ENCODE data around the gene AMOTL2.

The AMOTL2 gene

GRCh38 chr3:134378818-134379217 lies 4.6 kb upstream of the AMOTL2 start:
- no peak for DNase-seq (ENCODE audit: low read depth)

- no peak for DNase-seq (ENCODE audit: low read depth)
Measured at GRCh38 chr3:134378384-134378783, 4.1 kb upstream of the AMOTL2 start.

DNA sequence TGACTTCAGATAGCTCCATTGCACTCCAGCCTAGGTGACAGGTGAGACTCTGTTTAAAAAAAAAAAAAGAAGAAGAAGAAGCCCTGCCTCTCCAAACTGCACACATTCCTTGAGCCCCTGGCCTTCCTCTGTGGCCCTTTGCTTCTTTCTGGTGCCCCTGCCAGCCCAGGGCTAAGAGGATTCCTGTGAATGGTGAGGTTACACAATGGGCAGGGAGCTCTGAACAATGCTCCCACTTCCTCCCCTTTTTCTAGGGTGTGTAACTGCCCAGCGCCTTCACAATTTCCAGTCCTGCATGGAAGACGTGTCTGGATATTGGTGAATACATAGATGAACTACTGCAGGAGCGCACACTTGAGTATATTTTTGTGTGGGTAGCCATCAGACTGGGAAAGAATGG lies 3.6 kb upstream of the AMOTL2 start:
- DNase-seq (ENCODE audit: low read depth) = no peak

GRCh38 chr3:134376786-134377426 lies 2.7 kb upstream of the AMOTL2 start:
- DNase-seq (ENCODE audit: low read depth) = no peak

- DNase-seq (ENCODE audit: low read depth) = no peak
Measured at GRCh38 chr3:134376385-134376765, 2.1 kb upstream of the AMOTL2 start.

- no peak for DNase-seq (ENCODE audit: low read depth)
Measured at GRCh38 chr3:134375582-134376384, 1.5 kb upstream of the AMOTL2 start.

- DNase-seq (ENCODE audit: low read depth) = no peak
Measured at GRCh38 chr3:134374791-134375581, 739 bp upstream of the AMOTL2 start.

DNA sequence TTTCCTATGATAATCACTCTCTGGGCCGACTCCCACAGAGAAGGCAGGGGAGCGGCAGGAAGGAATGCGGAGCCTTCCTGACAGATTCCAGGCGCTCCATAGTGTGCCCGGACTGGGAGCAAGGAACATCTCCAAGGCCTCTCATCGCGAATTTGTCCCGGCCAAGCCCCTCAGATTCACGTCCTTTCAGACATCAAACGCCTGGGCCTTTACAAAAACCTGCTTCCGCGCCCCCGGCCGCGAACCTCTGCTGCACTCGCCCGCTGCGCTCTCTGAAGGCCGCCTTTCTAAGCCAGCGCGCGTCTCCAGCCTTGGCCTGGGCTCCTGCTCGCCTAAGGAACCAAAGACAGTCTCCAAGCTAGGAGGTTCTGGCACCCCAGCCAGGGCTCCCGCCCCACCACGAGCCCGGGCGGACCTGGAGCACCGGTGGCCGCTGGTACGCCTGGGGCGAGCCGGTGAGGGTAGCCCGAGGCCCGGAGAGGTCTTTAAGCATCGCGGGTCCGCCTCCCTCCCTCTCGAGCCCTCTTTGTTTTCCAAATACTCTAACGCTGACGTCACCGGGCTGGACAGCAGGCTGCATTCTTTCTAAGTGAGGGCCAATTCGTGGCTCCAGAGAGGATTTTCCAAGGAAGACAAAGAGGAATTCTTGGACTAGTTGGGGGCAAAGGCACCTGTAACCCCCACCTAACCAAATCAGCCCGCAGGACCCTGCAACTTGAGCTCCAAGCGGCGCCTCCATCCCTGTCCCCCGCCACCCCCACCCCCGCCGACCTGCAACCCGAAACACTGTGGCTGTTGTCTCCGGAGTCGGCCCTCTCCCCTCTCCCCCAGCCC lies 759 bp downstream of the AMOTL2 start:
- DNase-seq (ENCODE audit: low read depth) = no peak

- no peak for DNase-seq (ENCODE audit: low read depth)
Measured at GRCh38 chr3:134372396-134373270, 1.6 kb downstream of the AMOTL2 start.

GRCh38 chr3:134371542-134372324 lies 2.5 kb downstream of the AMOTL2 start:
- no peak for DNase-seq (ENCODE audit: low read depth)

GRCh38 chr3:134370611-134371531 lies 3.4 kb downstream of the AMOTL2 start:
- DNase-seq (ENCODE audit: low read depth) = no peak

GRCh38 chr3:134369861-134370596 lies 4.2 kb downstream of the AMOTL2 start:
- DNase-seq (ENCODE audit: low read depth) = no peak

DNA sequence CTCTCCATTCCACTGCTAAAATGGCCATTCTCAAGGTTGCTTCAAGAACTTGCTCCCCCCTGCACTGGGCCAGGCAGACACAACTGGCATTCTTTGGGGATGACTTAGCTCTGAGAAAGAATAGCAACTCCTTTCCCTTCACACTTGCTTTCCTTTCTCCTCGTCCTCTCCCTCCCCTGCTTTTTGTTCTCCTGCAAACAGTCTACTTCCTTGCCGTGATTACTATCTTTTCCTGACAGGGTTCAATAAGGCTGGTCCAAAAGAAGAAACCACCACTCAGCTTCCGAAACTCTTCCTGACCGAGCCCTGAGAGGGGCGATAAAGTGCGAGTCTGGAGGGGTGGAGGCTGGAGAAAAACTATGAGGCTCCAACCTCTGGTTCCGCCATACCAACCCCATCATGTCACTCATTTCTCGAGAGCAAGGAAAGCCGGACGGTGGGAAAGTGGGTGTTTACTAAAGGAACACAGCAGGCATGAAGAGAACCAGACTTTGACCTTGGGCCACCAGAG lies 5.0 kb downstream of the AMOTL2 start:
- DNase-seq (ENCODE audit: low read depth) = no peak

- no peak for DNase-seq (ENCODE audit: low read depth)
Measured at GRCh38 chr3:134368751-134369105, 5.5 kb downstream of the AMOTL2 start.

DNA sequence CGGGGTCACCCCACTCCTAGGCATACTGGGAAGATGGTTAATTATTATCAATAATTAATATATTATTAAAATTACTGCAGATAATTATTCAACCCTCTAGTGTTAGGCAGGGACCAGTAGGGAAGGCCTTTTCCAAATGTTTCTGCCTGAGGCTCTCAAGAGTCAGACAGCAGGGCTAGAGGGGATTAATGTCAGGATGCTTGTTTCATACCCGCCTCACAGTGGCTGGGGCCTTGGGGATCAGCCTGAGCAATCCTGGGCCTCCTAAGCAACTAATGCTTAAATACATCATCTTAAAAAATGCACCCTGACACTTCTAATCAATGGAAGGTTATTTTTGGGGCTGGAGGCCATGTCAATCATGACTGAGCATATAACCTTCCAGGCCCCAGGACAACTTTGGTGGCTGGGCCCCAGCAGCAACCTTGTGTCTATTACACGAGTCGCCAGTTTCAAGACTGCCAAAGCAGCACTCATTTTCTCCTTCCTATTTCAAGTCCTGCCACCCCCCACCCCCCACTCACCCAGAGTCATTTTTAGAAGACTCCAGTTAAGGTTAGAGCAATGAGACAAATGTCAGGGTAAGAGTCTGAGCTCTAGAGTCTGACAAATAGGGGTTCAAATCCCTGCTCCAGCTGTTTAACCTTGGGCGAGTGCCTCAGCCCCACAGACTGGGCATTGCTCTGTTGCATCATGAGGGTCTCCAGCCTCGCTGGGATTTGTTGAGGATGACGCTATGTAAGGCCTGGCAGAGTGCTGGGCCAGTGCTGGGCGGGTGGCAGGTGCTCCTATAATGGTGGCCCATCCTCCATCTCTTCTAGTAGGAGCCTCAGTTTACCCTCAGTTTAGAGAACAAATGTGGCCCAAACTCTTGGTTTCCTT lies 6.1 kb downstream of the AMOTL2 start:
- DNase-seq (ENCODE audit: low read depth) = no peak

DNA sequence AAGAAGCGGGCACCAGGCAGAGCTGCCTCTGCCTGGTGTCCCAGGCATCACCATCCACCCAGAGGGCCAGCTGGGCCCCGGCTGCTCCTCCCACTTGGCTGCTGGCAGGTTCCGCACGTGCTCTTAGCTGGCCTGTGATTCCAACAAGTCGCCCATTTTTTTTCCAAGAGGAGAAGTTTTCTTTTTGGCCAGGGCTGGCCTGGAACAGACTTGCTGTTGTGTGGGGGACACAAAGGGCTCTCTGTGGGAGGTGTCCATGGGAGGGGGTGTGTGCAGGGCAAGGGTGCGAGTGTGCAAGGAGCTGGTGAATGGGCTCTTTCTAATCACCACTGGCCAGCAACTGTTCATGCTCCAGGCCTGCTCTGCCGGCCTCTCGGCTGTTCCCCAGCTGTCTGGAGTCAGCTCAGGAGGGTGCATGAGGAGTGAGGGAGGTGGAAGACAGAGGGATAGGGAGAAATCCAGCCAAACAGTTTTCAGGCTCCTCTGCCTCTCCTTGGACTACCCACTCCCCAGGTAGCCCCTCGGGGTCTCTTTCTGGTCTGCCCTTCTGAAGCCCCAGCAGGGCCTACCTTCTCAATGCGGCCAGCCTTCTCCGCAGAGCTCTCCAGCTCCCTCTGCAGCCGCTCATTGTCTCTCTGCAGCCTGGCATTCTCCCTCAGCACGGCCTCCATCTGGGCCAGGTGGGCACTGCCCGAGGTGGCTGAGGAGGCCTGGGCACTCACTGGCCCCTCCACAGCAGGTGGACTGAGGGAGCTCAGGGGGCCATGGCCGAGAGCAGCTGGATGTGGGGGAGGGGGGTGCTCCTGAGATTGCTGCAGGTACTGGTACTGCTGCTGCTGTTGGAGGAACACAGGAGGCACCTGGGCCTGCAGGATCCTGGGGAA lies 7.1 kb downstream of the AMOTL2 start:
- DNase-seq (ENCODE audit: low read depth) = no peak
